PFSK-1 (cell line): ENCODE results near the gene GPR39.

Source experiments
- FOXP2 ChIP-seq: optimal IDR thresholded peaks from 2 replicates; pipeline ENCODE3; 2011; ENCODE audit warnings: borderline replicate concordance, control low read depth, inconsistent platforms; ENCODE audit not compliant: insufficient read depth; ENCODE audit errors: extremely low read length, extremely low read depth
- POLR2AphosphoS5 ChIP-seq: IDR thresholded peaks from 2 replicates; pipeline ENCODE4 v1.6.1; 2012; ENCODE audit warnings: low read depth, mild to moderate bottlenecking, control low read depth, low read length, moderate library complexity
- SIN3A ChIP-seq: IDR thresholded peaks from 2 replicates; pipeline ENCODE4 v1.6.1; 2012; ENCODE audit warnings: mild to moderate bottlenecking, low read length, moderate library complexity, borderline replicate concordance; ENCODE audit not compliant: insufficient read depth
- TAF1 ChIP-seq: IDR thresholded peaks from 2 replicates; pipeline ENCODE4 v1.6.1; 2012; ENCODE audit warnings: low read length, control low read depth, borderline replicate concordance; ENCODE audit not compliant: insufficient read depth
- TF ChIP-seq, protein P1 (sequence below), 2 experiments: IDR thresholded peaks; 2 replicates each; pipeline versions ENCODE4 v1.6.1 to v1.8.0; 2011 to 2012; ENCODE audit warnings: low read depth in 2 of 2, low read length in 2 of 2, control low read depth in 1 of 2, inconsistent platforms in 1 of 2, mild to moderate bottlenecking in 1 of 2, moderate library complexity in 1 of 2; ENCODE audit not compliant: insufficient read depth in 1 of 2

Gene GPR39

DNA sequence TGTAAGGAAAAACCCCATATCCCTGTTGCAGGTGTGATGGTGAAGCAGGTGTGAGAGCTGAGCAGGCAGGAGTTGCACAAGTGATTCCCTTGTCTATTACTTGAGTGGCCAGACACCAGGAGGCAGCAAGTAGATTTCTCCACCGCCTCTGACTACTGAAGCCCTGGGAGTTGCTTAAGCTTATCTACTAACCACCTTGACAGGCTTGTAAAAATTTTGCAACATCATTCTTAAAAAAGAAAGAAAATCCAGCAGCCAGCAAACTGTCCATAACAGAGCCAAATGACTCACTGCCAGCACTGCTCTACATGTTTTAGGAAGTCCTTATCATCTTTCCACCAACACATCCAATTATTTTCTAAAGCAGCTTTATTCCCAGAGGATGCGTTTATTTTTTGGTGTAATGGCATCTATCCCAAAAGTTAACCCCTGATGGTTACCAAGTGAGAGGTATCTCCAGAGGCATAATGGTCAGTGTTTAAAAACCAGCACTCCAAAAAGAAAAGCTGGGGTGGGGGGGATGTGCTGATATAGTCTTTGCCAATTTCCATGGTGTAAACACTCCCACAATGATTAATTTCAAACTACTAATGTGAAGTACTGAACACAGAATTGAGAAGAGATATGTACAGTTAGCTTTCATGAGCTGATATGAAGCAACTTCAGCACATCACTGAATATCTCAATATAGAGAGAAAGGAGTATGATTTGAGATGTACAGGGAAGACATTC lies 16.3 kb upstream of the GPR39 start:
- TF ChIP-seq, protein P1, sequence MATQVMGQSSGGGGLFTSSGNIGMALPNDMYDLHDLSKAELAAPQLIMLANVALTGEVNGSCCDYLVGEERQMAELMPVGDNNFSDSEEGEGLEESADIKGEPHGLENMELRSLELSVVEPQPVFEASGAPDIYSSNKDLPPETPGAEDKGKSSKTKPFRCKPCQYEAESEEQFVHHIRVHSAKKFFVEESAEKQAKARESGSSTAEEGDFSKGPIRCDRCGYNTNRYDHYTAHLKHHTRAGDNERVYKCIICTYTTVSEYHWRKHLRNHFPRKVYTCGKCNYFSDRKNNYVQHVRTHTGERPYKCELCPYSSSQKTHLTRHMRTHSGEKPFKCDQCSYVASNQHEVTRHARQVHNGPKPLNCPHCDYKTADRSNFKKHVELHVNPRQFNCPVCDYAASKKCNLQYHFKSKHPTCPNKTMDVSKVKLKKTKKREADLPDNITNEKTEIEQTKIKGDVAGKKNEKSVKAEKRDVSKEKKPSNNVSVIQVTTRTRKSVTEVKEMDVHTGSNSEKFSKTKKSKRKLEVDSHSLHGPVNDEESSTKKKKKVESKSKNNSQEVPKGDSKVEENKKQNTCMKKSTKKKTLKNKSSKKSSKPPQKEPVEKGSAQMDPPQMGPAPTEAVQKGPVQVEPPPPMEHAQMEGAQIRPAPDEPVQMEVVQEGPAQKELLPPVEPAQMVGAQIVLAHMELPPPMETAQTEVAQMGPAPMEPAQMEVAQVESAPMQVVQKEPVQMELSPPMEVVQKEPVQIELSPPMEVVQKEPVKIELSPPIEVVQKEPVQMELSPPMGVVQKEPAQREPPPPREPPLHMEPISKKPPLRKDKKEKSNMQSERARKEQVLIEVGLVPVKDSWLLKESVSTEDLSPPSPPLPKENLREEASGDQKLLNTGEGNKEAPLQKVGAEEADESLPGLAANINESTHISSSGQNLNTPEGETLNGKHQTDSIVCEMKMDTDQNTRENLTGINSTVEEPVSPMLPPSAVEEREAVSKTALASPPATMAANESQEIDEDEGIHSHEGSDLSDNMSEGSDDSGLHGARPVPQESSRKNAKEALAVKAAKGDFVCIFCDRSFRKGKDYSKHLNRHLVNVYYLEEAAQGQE (IDR thresholded peaks at IDR 0.05; ENCODE audit: insufficient read depth in 1 of 2, low read depth in 2 of 2, low read length in 2 of 2), result no peak
- TF ChIP-seq FOXP2 (no peak), TAF1 (no peak), SIN3A (no peak), POLR2AphosphoS5 (no peak)

DNA sequence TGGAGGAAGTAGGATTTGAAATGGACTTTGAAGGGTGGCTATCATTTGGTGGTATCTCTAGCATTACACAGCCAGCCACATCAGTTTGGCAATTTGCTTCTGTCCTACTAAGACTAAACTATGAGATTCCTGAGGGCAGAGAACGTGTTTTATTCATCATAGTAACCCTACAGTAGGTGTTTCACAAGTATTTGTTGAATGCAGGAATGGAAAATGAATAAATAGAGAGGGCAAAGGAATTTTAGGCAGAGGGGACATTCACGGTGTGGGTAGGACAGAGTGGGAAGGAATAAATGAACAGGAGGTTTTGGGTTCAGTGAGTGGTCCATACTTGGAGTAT lies 15.7 kb upstream of the GPR39 start:
- TF ChIP-seq, protein P1 (IDR thresholded peaks at IDR 0.05; ENCODE audit: insufficient read depth in 1 of 2, low read depth in 2 of 2, low read length in 2 of 2), result no peak
- no peak for TF ChIP-seq POLR2AphosphoS5
- TF ChIP-seq SIN3A, result no peak
- no peak for TF ChIP-seq TAF1
- no peak for TF ChIP-seq FOXP2

DNA sequence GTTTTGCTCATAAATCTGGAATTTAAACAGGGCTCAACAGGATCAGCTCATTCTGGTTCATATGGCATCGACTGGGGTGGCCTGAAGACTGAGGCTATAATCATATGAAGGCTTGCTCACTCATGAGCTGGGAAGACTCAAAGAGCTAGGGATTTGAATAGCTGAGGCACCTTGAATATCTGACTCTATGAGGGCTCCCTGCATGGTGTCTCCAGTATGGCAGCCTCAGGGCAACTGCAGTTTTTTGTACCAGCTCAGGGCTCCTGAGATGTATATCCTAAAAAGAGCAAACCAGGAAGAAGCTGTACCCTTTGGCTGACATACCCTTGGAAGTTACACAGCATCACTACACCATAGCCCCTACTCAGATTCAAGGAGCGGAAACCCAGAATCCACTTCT lies 15.3 kb upstream of the GPR39 start:
- TF ChIP-seq SIN3A (no peak), TAF1 (no peak), FOXP2 (no peak), POLR2AphosphoS5 (no peak)
- TF ChIP-seq, protein P1 (IDR thresholded peaks at IDR 0.05; ENCODE audit: insufficient read depth in 1 of 2, low read depth in 2 of 2, low read length in 2 of 2), result no peak

DNA sequence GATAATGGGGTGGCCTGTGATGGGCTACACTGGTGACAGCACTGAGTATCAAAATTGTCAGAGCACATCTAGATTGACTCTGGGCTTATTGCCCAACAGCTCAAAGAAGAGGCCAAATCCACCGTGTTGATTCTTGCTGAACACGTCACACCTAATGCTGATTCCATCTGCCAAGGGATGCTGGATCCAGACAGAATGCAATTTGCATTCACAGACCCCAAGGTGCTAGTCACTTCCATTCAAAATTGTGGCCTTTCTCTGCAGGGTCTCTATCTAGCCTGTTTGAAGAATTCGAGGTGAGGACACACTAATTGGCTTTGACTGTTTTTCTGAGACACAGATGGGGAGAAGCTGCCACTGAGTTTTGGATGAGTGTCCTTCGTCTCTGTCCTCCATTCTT lies 13.5 kb upstream of the GPR39 start:
- TF ChIP-seq POLR2AphosphoS5, result no peak
- TF ChIP-seq TAF1, result no peak
- TF ChIP-seq, protein P1 (IDR thresholded peaks at IDR 0.05; ENCODE audit: insufficient read depth in 1 of 2, low read depth in 2 of 2, low read length in 2 of 2), result no peak
- TF ChIP-seq FOXP2, result no peak
- TF ChIP-seq SIN3A, result no peak

DNA sequence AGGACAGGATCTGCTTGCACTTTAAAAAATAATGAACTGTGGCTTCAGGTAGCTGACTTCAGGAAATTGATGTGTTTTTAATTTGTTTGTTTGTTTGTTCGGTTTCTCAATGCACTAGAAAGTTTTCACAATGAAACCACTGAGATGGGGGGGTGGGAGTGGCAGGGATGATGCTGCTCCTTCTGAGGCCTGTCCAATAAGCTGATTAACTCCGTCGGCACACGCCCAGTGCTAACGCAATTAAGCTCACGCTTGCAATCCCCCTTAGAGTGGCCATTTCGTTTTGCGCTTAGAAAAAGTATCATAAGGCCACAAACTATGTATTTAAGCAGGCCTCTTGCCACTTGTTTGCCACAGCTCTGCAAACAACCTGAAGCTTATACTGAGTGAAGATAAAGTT lies 12.5 kb upstream of the GPR39 start:
- TF ChIP-seq FOXP2 (no peak), POLR2AphosphoS5 (no peak), TAF1 (no peak), SIN3A (no peak)
- TF ChIP-seq, protein P1 (IDR thresholded peaks at IDR 0.05; ENCODE audit: insufficient read depth in 1 of 2, low read depth in 2 of 2, low read length in 2 of 2), result no peak
